NCI-H748 (cell line): ENCODE results near the gene SLC38A4.

Source experiments
- DNase-seq: peaks from one replicate; lab custom pipeline; 2025; ENCODE audit not compliant: unreplicated experiment; lab: John Stamatoyannopoulos, UW

Gene SLC38A4

DNA sequence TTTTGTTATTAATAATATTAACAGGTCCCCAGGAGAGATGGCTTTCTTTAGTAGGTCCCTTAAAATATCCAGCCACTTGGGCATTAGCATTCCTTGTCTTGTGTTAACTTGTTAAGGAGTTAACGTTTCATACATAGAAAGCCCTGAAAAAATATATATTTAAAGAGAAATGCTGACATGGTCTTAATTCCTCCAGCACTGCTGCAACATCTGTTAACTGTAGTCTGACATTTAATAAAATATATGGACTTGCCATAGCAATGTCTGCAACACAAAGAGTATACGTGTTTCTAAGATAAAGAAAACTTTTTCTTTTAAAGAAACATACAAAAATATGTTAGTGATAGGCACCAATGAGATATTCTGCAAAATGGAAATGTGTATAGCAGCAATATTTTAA, 10.0 kb downstream of the SLC38A4 start:
- no peak for DNase-seq

DNA sequence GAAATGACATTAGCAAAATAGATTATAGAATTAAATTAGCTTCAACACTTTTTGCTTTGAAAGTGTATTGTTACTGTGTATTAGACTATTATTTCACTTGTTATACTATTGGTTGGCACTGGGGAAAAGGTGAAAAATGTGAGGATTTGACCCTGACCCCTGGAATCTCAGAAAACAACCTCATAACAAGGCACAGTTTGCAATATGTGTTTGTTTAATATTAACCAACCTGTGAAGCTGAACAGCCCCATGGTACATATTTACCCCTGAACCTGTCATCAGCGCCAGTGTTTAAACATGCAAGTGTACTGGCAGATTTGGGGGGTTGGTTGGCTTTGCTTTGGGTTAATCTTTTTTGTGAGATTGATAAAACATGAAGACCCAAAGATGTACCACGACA, 11.7 kb downstream of the SLC38A4 start:
- DNase-seq = no peak

DNA sequence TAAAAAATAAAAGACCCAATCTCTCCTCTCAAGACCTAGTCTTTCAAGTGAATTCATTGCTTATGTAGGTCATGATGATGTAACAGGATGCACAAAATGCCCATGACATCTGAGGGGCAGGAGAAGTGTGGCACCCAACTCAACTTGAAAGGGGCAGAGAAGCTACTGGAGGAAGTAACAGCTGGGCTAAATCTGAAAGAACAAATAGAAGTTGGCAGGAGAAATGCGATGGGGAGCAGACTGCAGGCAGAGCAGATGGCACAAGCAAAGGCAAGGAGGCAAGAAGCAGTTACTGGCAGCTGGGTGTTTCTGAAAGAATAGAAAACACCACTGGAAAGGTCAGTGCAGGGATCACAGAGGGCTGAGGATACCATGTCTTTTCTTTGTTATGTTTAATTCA, 14.6 kb downstream of the SLC38A4 start:
- no peak for DNase-seq

GRCh38 chr12:46808955-46809697, 16.7 kb downstream of the SLC38A4 start:
- no peak for DNase-seq

DNA sequence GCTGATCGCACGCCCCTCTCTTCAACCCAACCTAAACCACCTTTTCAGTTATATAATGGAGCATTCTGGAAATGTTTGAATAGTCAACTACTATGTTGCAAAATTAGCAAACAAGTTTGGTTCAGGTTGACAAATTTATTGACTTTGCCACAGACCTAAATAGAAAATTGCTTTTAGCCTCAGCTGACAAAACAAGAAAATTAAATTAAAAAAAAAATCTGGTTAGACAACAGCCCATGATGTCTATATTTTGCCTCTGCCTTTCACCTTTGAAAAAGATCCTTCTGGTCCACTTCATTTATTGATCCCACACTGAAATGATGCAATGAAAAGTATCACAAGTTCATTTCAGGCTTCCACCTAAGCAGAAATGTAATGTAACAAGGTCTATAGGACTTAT, 17.5 kb downstream of the SLC38A4 start:
- no peak for DNase-seq

DNA sequence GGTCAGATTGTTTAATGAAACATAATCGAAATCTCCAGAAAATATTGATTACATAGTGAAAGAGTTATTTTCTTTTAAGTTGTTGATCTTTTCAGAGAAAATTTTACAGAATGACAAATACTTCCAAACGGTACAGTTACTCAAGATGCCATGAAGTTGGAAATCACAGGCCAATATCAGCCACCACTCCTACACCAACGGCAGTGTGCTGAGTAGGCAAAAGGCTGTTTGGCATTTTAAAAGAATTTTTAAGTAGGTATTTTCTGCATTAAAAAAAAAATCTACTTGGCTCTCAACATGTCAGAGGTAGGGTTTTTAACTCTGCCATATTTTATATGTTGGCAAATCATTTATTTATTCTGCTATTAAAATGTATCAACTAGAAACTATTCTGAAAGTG, 21.7 kb downstream of the SLC38A4 start:
- no peak for DNase-seq

DNA sequence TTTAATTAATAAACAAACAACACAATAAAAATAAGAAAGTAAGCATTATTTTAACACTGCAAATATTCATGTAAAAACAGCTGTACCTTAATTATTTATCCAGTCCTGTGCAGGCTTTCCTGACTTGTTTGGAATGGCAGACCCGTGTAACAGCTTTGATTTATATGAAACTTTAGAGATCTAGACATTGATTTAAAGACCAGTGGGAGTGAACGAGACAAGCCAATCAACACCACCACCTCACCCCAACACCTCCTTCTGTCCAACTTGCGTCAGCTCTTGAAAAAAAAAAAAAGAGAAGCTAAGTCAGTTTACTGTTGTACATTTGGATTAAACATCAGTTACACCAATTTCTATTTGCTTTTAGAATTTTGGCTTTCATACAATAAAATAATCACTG, 22.3 kb downstream of the SLC38A4 start:
- no peak for DNase-seq

GRCh38 chr12:46801293-46801692, 24.5 kb downstream of the SLC38A4 start:
- no peak for DNase-seq

DNA sequence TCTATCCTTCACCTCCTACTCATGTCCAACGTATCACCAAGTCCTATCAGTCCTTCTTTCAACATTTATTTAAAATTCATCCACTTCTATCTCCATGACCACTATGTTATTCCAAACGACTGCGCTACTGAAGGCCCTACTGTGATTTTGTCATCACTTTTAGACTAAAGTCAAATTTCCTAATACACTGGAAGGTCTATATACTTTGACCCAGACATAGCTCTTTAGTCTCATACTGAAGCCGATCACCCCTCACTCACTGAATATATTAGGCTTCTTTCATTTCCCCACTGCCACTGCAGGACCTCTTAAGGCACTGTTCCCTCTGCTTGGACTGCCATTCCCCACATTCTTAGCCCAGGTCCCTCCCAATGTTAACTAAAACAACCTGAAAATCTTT, 25.6 kb downstream of the SLC38A4 start:
- no peak for DNase-seq

DNA sequence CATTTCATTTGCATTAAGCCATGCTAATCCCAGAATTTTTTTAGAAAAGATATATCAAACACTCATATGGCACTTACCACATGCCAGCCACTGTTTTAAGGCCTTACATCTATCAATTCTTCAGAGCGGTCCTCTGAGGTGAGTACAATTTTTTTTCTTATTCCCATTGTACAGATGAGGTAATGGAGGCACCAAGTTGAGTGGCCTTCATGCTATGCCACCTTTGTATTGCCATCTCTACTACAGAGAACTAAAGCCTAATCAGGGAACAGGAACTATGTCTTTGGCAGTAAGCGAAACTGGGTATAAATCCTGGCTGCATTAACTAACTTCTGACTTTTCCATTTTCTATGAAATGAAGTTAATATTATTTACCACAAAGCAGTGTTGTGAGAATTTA, 27.1 kb downstream of the SLC38A4 start:
- DNase-seq = no peak

DNA sequence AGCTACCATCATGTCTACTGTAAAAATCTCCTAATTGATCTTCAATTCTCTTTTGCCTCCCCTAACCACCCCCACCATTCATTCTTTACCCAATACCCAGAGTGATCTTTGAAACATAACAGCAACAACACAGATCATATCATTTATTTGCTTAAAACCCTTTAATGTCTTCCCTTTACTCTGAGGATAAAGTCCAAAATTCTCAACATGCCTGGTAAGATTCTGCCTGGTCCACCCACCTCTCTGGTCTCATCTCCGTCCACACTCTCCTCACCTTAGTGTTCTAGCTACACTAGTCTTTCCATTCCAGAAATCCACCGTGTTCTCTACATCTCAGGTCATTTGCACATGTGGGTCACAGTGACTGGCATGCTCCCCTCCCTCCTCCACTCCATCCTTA, 27.7 kb downstream of the SLC38A4 start:
- DNase-seq = no peak

DNA sequence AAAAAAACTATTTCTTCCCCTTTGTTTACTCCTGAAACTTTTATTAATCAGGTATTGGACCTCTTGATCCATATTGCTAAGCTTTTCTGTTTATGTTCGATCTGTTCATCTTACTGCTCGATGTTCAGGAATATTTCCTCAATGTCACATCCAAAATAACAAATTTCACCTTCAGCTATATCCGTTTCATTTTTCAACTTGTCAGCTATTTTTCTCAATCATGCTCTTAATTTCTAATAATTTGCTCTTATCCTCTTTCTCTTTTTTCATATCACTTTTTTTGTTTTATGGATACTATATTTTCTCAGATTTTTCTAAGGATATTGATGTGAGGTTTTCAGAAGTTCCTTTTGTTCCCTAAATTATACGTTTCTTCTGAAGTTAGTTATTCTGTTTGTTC, 29.8 kb downstream of the SLC38A4 start:
- DNase-seq = no peak

DNA sequence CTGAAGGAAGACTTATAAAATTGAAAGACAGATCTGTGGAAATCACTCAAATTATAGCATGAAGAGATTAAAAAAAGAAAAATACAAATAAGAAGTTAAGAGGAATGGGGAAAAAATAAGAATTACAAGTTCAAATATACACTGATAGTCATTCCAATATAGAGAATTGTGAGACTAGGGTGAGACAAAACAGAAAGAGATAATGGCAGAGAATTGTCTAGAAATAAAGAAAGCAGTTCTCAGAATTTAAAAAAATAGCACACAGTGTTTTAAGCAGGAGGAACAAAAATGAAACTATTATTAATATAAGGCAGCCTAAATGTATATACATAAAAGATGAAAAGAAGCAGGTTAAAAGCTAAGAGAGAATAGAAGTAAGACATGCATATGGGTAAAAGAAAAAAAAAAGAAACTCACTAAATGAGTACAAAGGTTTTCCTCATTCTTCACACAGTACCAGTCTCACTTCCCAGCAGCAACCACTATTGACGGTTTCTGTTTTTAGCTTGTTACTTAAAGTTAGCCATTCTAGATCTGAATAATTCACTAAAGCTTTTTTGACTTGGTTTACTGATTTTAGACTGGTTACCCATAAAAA, 31.1 kb downstream of the SLC38A4 start:
- no peak for DNase-seq

DNA sequence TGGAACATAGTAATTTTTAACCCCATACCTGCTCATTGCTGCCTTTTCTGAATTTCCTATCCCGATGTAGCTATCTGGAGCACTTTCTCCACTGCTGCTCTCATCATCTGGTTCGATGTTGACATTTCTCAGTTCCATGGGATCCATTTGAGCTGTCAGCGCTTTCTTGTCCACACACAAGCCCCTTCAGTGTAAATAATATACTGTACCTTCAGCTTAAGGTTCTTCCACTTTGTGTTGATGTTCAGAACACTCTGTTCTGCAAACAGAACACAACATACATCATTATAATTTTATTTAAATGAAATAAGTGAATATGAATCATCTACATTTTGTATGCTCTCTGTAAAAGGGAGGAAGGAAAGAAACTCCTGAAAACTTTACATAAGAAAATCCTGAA, 32.9 kb downstream of the SLC38A4 start:
- DNase-seq = no peak

GRCh38 chr12:46790066-46790465, 35.7 kb downstream of the SLC38A4 start:
- no peak for DNase-seq

GRCh38 chr12:46788072-46788887, 37.5 kb downstream of the SLC38A4 start:
- no peak for DNase-seq

DNA sequence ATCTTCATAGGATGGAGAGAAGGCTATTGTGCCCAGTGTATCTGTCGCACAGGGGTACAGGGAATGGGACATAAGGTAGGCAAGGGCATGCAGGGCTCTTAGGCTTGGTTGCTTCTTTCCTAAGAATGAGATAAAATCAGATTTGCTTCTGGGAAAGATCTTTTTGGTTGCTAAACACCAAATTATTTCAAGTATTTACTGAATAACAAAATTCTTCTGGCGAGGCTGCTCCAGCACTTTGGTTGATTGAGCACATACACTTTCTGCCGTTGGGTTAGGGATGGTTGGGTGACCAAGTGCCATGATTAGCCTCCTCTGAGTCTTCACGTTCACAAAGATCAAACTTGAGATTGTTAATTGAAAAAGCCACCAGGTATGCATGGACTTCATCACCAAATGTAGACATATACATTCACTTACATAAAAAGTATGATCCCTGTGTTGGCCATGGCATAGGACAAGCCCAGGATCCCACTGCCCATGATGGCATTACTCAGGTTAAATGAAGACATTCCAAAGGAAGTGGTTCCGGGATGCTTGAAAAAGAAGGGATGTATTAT, 38.2 kb downstream of the SLC38A4 start:
- no peak for DNase-seq

DNA sequence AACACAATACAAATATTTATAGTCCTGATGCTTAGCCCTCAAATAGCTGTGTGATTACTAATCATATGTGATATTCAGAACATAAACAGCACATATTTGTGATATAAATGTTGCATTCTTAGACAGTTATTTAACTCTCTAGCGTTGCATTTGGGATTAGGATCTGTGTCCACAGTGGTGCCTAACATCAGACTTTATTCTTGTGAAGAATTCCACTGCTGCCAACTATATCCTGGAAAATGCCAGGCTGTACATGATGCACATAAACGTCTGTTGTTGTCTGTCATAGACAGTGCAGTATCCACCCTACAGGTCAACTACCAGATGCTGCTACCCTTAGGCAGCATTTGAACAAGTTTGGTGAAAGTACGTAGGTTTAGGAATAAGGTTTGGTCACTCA, 39.0 kb downstream of the SLC38A4 start:
- DNase-seq = no peak

- DNase-seq = no peak
Measured at GRCh38 chr12:46785382-46785781, 40.4 kb downstream of the SLC38A4 start.

GRCh38 chr12:46783871-46784270, 41.9 kb downstream of the SLC38A4 start:
- DNase-seq = no peak

GRCh38 chr12:46779879-46780278, 45.9 kb downstream of the SLC38A4 start:
- no peak for DNase-seq

- DNase-seq = no peak
Measured at GRCh38 chr12:46779063-46779462, 46.7 kb downstream of the SLC38A4 start.
